WTC11 (cell line): ENCODE results near the gene ACSS3. TPM values are rescaled to one million over a fixed set of nuclear protein-coding genes. Genes with fewer than 3 reads are reported as not detected.

Source experiments
- ATAC-seq: fragments of 200-7000 bp; cut with Tn5 transposase; 2 replicates; pipeline ENCODE4 v1.10.0; 2021; ENCODE audit warnings: mild to moderate bottlenecking, moderate library complexity
- CTCF ChIA-PET: fragments of 300-600 bp; sonication (Branson Sonifier 250); formaldehyde crosslinking; loops from one replicate; lab custom pipeline; 2021; ENCODE audit warnings: antibody characterized with exemption; lab: Charles Lee
- POLR2A ChIA-PET: fragments of 350-600 bp; sonication (Branson Sonifier 250); formaldehyde crosslinking; loops from one replicate; lab custom pipeline; 2021; ENCODE audit warnings: antibody characterized with exemption; lab: Charles Lee
- DNase-seq: peaks from one replicate; pipeline ENCODE4 v3.0.0; 2021; ENCODE audit warnings: low spot score
- H3K27ac Mint-ChIP-seq: 2 replicates; pipeline ENCODE4 v1.8.0; 2021; ENCODE audit warnings: mixed read lengths
- H3K27me3 Mint-ChIP-seq: 2 replicates; pipeline ENCODE4 v1.8.0; 2021; ENCODE audit warnings: low read depth, mild to moderate bottlenecking, moderate library complexity, mixed read lengths
- H3K36me3 Mint-ChIP-seq: 2 replicates; pipeline ENCODE4 v1.8.0; 2021; ENCODE audit warnings: mixed read lengths
- H3K4me1 Mint-ChIP-seq: 2 replicates; pipeline ENCODE4 v1.8.0; 2022; ENCODE audit warnings: mixed read lengths
- H3K4me3 Mint-ChIP-seq: 2 replicates; pipeline ENCODE4 v1.8.0; 2021; ENCODE audit warnings: mild to moderate bottlenecking, moderate library complexity, mixed read lengths
- H3K9me3 Mint-ChIP-seq: 2 replicates; pipeline ENCODE4 v1.8.0; 2021; ENCODE audit warnings: mixed read lengths
- AFF4 ChIP-seq: sonication (generic); formaldehyde crosslinking; IDR thresholded peaks from 2 replicates; pipeline ENCODE4 v1.8.1; 2023; ENCODE audit warnings: mild to moderate bottlenecking, missing genetic modification reagents, borderline replicate concordance
- ATF6 ChIP-seq: sonication (generic); formaldehyde crosslinking; IDR thresholded peaks from 2 replicates; pipeline ENCODE4 v1.8.1; 2023; ENCODE audit warnings: mild to moderate bottlenecking, missing genetic modification reagents
- CREB1 ChIP-seq: sonication (generic); formaldehyde crosslinking; IDR thresholded peaks from 2 replicates; pipeline ENCODE4 v1.8.0; 2023; ENCODE audit warnings: mild to moderate bottlenecking, missing genetic modification reagents
- E2F1 ChIP-seq: sonication (generic); formaldehyde crosslinking; IDR thresholded peaks from 2 replicates; pipeline ENCODE4 v1.8.0; 2022; ENCODE audit warnings: mild to moderate bottlenecking, missing genetic modification reagents
- ELF4 ChIP-seq: sonication (generic); formaldehyde crosslinking; IDR thresholded peaks from 2 replicates; pipeline ENCODE4 v1.8.1; 2022; ENCODE audit warnings: low read depth, mild to moderate bottlenecking, moderate library complexity, missing genetic modification reagents
- ERG ChIP-seq: fragments of 250-450 bp; sonication (Bioruptor Pico); IDR thresholded peaks from 2 replicates; pipeline ENCODE4 v1.8.0; 2021; ENCODE audit warnings: mild to moderate bottlenecking
- ESRRA ChIP-seq: sonication (generic); formaldehyde crosslinking; IDR thresholded peaks from 2 replicates; pipeline ENCODE4 v1.8.1; 2022; ENCODE audit warnings: mild to moderate bottlenecking, missing genetic modification reagents, borderline replicate concordance
- IRF2 ChIP-seq: sonication (generic); formaldehyde crosslinking; IDR thresholded peaks from 2 replicates; pipeline ENCODE4 v1.8.0; 2022; ENCODE audit warnings: low read depth, missing genetic modification reagents, borderline replicate concordance
- MAX ChIP-seq: sonication (generic); formaldehyde crosslinking; IDR thresholded peaks from 2 replicates; pipeline ENCODE4 v1.8.0; 2022; ENCODE audit warnings: mild to moderate bottlenecking, missing genetic modification reagents
- MYBL2 ChIP-seq: sonication (generic); formaldehyde crosslinking; IDR thresholded peaks from 2 replicates; pipeline ENCODE4 v1.8.1; 2023; ENCODE audit warnings: mild to moderate bottlenecking, moderate library complexity, missing genetic modification reagents
- OVOL2 ChIP-seq: fragments of 250-450 bp; sonication (Bioruptor Pico); IDR thresholded peaks from 2 replicates; pipeline ENCODE4 v1.9.0; 2021; ENCODE audit warnings: mild to moderate bottlenecking, borderline replicate concordance
- RORB ChIP-seq: fragments of 250-450 bp; sonication (Bioruptor Pico); IDR thresholded peaks from 2 replicates; pipeline ENCODE4 v1.9.0; 2021; ENCODE audit warnings: mild to moderate bottlenecking
- USF1 ChIP-seq: sonication (generic); formaldehyde crosslinking; IDR thresholded peaks from 2 replicates; pipeline ENCODE4 v1.8.0; 2022; ENCODE audit warnings: mild to moderate bottlenecking, missing genetic modification reagents
- ZBTB21 ChIP-seq: sonication (generic); formaldehyde crosslinking; IDR thresholded peaks from 2 replicates; pipeline ENCODE4 v1.8.1; 2023; ENCODE audit warnings: mild to moderate bottlenecking, missing genetic modification reagents, borderline replicate concordance
- ZNF232 ChIP-seq: sonication (generic); formaldehyde crosslinking; IDR thresholded peaks from 2 replicates; pipeline ENCODE4 v1.8.0; 2022; ENCODE audit warnings: mild to moderate bottlenecking, missing genetic modification reagents
- ZNF396 ChIP-seq: fragments of 250-450 bp; sonication (Bioruptor Pico); IDR thresholded peaks from 2 replicates; pipeline ENCODE4 v1.8.0; 2021; ENCODE audit warnings: mild to moderate bottlenecking, moderate library complexity, borderline replicate concordance
- ZNF512 ChIP-seq: sonication (generic); formaldehyde crosslinking; IDR thresholded peaks from 2 replicates; pipeline ENCODE4 v1.8.1; 2022; ENCODE audit warnings: missing genetic modification reagents, borderline replicate concordance
- total RNA-seq: library from RNA; stranded (reverse); gene quantifications from 3 replicates; pipeline ENCODE4 v1.2.3, GENCODE V29; 2021

Gene ACSS3
- total RNA-seq, 1 experiment from 2014 or later: 18.6 TPM

GRCh38 chr12:81295251-81295650, 217.4 kb downstream of the ACSS3 start:
- no peak for TF ChIP-seq ELF4 (CRISPR knock-in tag)
- no peak for TF ChIP-seq MYBL2 (CRISPR knock-in tag)
- no peak for TF ChIP-seq AFF4 (CRISPR knock-in tag)
- no peak for TF ChIP-seq ERG (CRISPR knock-in tag)
- no peak for TF ChIP-seq OVOL2 (CRISPR knock-in tag)
- TF ChIP-seq ESRRA (CRISPR knock-in tag): no peak
- TF ChIP-seq CREB1: no peak
- TF ChIP-seq ZNF232 (CRISPR knock-in tag): no peak
- no peak for TF ChIP-seq IRF2 (CRISPR knock-in tag)
- no peak for TF ChIP-seq ZNF512 (CRISPR knock-in tag)
- no peak for TF ChIP-seq RORB
- TF ChIP-seq ZBTB21 (CRISPR knock-in tag): no peak
- no peak for TF ChIP-seq USF1 (CRISPR knock-in tag)
- TF ChIP-seq E2F1 (CRISPR knock-in tag): no peak
- TF ChIP-seq ZNF396 (CRISPR knock-in tag): no peak
- POLR2A ChIA-PET: interaction anchor here (0.6 kb wide), 1 partner anchor 11 kb away, joined by 6 read pairs; no protein-coding TSS in a partner anchor
- Mint-ChIP-seq H3K27me3 (no peaks in the 10 kb centered on the region), H3K4me1 (no peaks in the 10 kb centered on the region), H3K9me3 (peaks cover 7% of the 10 kb centered on the region), H3K4me3 (no peak overlapping the region), H3K27ac (no peak overlapping the region), H3K36me3 (no peaks in the 10 kb centered on the region)
- DNase-seq (no peak), ATAC-seq (no peak)
- CTCF ChIA-PET: no interaction called here

GRCh38 chr12:81296556-81297305, 218.9 kb downstream of the ACSS3 start:
- ATAC-seq: no peak
- Mint-ChIP-seq H3K4me1 (no peaks in the 10 kb centered on the region), H3K27ac (no peak overlapping the region), H3K4me3 (no peak overlapping the region), H3K36me3 (no peaks in the 10 kb centered on the region), H3K9me3 (peaks cover 7% of the 10 kb centered on the region), H3K27me3 (no peaks in the 10 kb centered on the region)
- CTCF ChIA-PET: no interaction called here
- POLR2A ChIA-PET: no interaction called here
- no peak for DNase-seq
- no peak for TF ChIP-seq ATF6 (CRISPR knock-in tag)
- TF ChIP-seq AFF4 (CRISPR knock-in tag): no peak
- TF ChIP-seq MAX (CRISPR knock-in tag): no peak
